Neural progenitor cell (in vitro differentiated cells): ENCODE results near the gene TAS2R41. TPM values are rescaled to one million over a fixed set of nuclear protein-coding genes. Genes with fewer than 3 reads are reported as not detected.
A peak's percentile ranks its signal among the peaks of the same experiment; 100 is the strongest.

ENCODE experiments used
- DNase-seq: peaks from one replicate; pipeline ENCODE4 v3.0.0-alpha.2; 2016; ENCODE audit warnings: low spot score
- H2AFZ ChIP-seq: fragments of 200-600 bp; sonication (generic); replicated peaks from 2 replicates; pipeline ENCODE4 v1.6.1; 2016; ENCODE audit warnings: antibody characterized with exemption
- H3F3A ChIP-seq: fragments of 200-600 bp; sonication (generic); 2 replicates; pipeline ENCODE4 v1.6.1; 2016; ENCODE audit warnings: antibody characterized with exemption, low read depth
- H3K27ac ChIP-seq: fragments of 200-600 bp; sonication (generic); 2 replicates; pipeline ENCODE4 v1.5.1; 2016; ENCODE audit warnings: mild to moderate bottlenecking
- H3K27me3 ChIP-seq: fragments of 200-600 bp; sonication (generic); 2 replicates; pipeline ENCODE4 v1.6.1; 2016; ENCODE audit warnings: mild to moderate bottlenecking, moderate library complexity
- H3K36me3 ChIP-seq: fragments of 200-600 bp; sonication (generic); 2 replicates; pipeline ENCODE4 v1.5.1; 2016
- H3K4me1 ChIP-seq: fragments of 200-600 bp; sonication (generic); 2 replicates; pipeline ENCODE4 v1.6.1; 2016; ENCODE audit warnings: mixed run types
- H3K4me2 ChIP-seq: fragments of 200-600 bp; sonication (generic); 2 replicates; pipeline ENCODE4 v1.6.1; 2016
- H3K4me3 ChIP-seq: fragments of 200-600 bp; sonication (generic); 2 replicates; pipeline ENCODE4 v1.5.1; 2016
- H3K79me2 ChIP-seq: fragments of 200-600 bp; sonication (generic); 2 replicates; pipeline ENCODE4 v1.6.1; 2016; ENCODE audit warnings: low read depth
- H3K9ac ChIP-seq: fragments of 200-600 bp; sonication (generic); 2 replicates; pipeline ENCODE4 v1.6.1; 2016
- H3K9me3 ChIP-seq: fragments of 200-600 bp; sonication (generic); 2 replicates; pipeline ENCODE4 v1.5.1; 2016; ENCODE audit warnings: low read depth
- H4K20me1 ChIP-seq: fragments of 200-600 bp; sonication (generic); 2 replicates; pipeline ENCODE4 v1.6.1; 2016; ENCODE audit warnings: low read depth
- H3K27ac Mint-ChIP-seq: 3 replicates; pipeline ENCODE4 v1.8.0; 2021; ENCODE audit warnings: mixed read lengths
- H3K27me3 Mint-ChIP-seq: 2 replicates; pipeline ENCODE4 v1.8.0; 2022; ENCODE audit warnings: low read depth, mild to moderate bottlenecking, inconsistent platforms, moderate library complexity, mixed read lengths; ENCODE audit not compliant: insufficient read depth
- H3K36me3 Mint-ChIP-seq: 3 replicates; pipeline ENCODE4 v1.8.0; 2021; ENCODE audit warnings: mixed read lengths
- H3K4me1 Mint-ChIP-seq: 3 replicates; pipeline ENCODE4 v1.8.0; 2021; ENCODE audit warnings: mixed read lengths
- H3K4me3 Mint-ChIP-seq: 3 replicates; pipeline ENCODE4 v1.8.0; 2021; ENCODE audit warnings: mild to moderate bottlenecking, moderate library complexity, mixed read lengths
- H3K9me3 Mint-ChIP-seq: 3 replicates; pipeline ENCODE4 v1.8.0; 2020; ENCODE audit warnings: mixed read lengths
- CTCF ChIP-seq: fragments of 200-600 bp; sonication (generic); IDR thresholded peaks from 2 replicates; pipeline ENCODE4 v1.5.1; 2017; ENCODE audit warnings: antibody characterized with exemption, mild to moderate bottlenecking
- EZH2 ChIP-seq: fragments of 200-600 bp; sonication (generic); IDR thresholded peaks from 2 replicates; pipeline ENCODE4 v1.6.1; 2017; ENCODE audit warnings: antibody characterized with exemption, mild to moderate bottlenecking, moderate library complexity
- EZH2phosphoT487 ChIP-seq: fragments of 200-600 bp; sonication (generic); IDR thresholded peaks from 2 replicates; pipeline ENCODE4 v1.6.1; 2017; ENCODE audit warnings: antibody characterized with exemption
- total RNA-seq: library from RNA; depleted of rRNA; stranded (reverse); fragments of >200 nt; gene quantifications from 2 replicates; pipeline ENCODE4 v1.2.3, GENCODE V29; 2015; ENCODE audit warnings: low replicate concordance

Gene TAS2R41
- total RNA-seq, 1 donor from 2014 or later: not detected

GRCh38 chr7:143436325-143436946 lies 41.2 kb upstream of the TAS2R41 start:
- Mint-ChIP-seq H3K36me3 (no peaks in the 10 kb centered on the region), H3K4me1 (no peaks in the 10 kb centered on the region), H3K9me3 (peaks cover 2% of the 10 kb centered on the region), H3K4me3 (no peak overlapping the region), H3K27ac (peak overlapping the region; percentile 10), H3K27me3 (no peaks in the 10 kb centered on the region)
- Histone ChIP-seq H3K9ac (no peak overlapping the region), H3F3A (no peaks in the 10 kb centered on the region), H3K4me2 (no peak overlapping the region), H4K20me1 (no peaks in the 10 kb centered on the region), H3K27me3 (no peaks in the 10 kb centered on the region), H2AFZ (peak overlapping the region; percentile 37), H3K27ac (no peak overlapping the region), H3K4me1 (no peaks in the 10 kb centered on the region), H3K79me2 (no peaks in the 10 kb centered on the region), H3K9me3 (no peaks in the 10 kb centered on the region), H3K36me3 (no peaks in the 10 kb centered on the region), H3K4me3 (no peak overlapping the region)
- TF ChIP-seq CTCF: no peak
- no peak for TF ChIP-seq EZH2
- no peak for TF ChIP-seq EZH2phosphoT487
- no peak for DNase-seq

GRCh38 chr7:143437578-143437977 lies 40.1 kb upstream of the TAS2R41 start:
- Histone ChIP-seq H3K4me1 (no peaks in the 10 kb centered on the region), H3K4me2 (no peak overlapping the region), H3K27ac (no peak overlapping the region), H3K4me3 (no peak overlapping the region), H3K27me3 (no peaks in the 10 kb centered on the region), H3K36me3 (no peaks in the 10 kb centered on the region), H4K20me1 (no peaks in the 10 kb centered on the region), H2AFZ (no peak overlapping the region), H3F3A (no peaks in the 10 kb centered on the region), H3K79me2 (no peaks in the 10 kb centered on the region), H3K9ac (no peak overlapping the region), H3K9me3 (no peaks in the 10 kb centered on the region)
- H3K36me3 Mint-ChIP-seq: no peaks in the 10 kb centered on the region
- H3K4me1 Mint-ChIP-seq: no peaks in the 10 kb centered on the region
- no peak for DNase-seq
- H3K9me3 Mint-ChIP-seq: peaks cover 2% of the 10 kb centered on the region
- H3K4me3 Mint-ChIP-seq: no peak overlapping the region
- TF ChIP-seq CTCF (no peak), EZH2 (no peak), EZH2phosphoT487 (no peak)
- no peaks in the 10 kb centered on the region for H3K27me3 Mint-ChIP-seq
- H3K27ac Mint-ChIP-seq: no peak overlapping the region

- peaks cover 2% of the 10 kb centered on the region for H3K9me3 Mint-ChIP-seq
- H3K36me3 Mint-ChIP-seq: no peaks in the 10 kb centered on the region
- H3K27ac Mint-ChIP-seq: no peak overlapping the region
Observed at GRCh38 chr7:143439866-143440265, 37.8 kb upstream of the TAS2R41 start.

More at GRCh38 chr7:143439866-143440265, 37.8 kb upstream of the TAS2R41 start:
- no peak for DNase-seq
- no peaks in the 10 kb centered on the region for H3K36me3 ChIP-seq
- no peak overlapping the region for H2AFZ ChIP-seq
- Mint-ChIP-seq H3K4me3 (no peak overlapping the region), H3K4me1 (no peaks in the 10 kb centered on the region), H3K27me3 (no peaks in the 10 kb centered on the region)
- H3K79me2 ChIP-seq: no peaks in the 10 kb centered on the region
- no peaks in the 10 kb centered on the region for H3F3A ChIP-seq
- no peak overlapping the region for H3K4me2 ChIP-seq
- H3K4me3 ChIP-seq: no peak overlapping the region
- TF ChIP-seq EZH2 (no peak), CTCF (no peak), EZH2phosphoT487 (no peak)
- no peaks in the 10 kb centered on the region for H3K9me3 ChIP-seq
- H4K20me1 ChIP-seq: no peaks in the 10 kb centered on the region
- no peaks in the 10 kb centered on the region for H3K27me3 ChIP-seq
- no peak overlapping the region for H3K27ac ChIP-seq
- no peaks in the 10 kb centered on the region for H3K4me1 ChIP-seq
- no peak overlapping the region for H3K9ac ChIP-seq
